Smooth muscle cell (in vitro differentiated cells): ENCODE results near the gene FOXD1. TPM values are rescaled to one million over a fixed set of nuclear protein-coding genes. Genes with fewer than 3 reads are reported as not detected.
"Not testable (repeated sequence)": the region's sequence is repeated elsewhere in the genome, so short reads cannot be mapped to it uniquely, and the experiment has no call there.

Source experiments
- DNase-seq: peaks from one replicate; lab custom pipeline; 2025; ENCODE audit not compliant: unreplicated experiment; lab: John Stamatoyannopoulos, UW
- H2AFZ ChIP-seq: fragments of 200-600 bp; sonication (generic); 2 replicates; pipeline ENCODE4 v1.6.0; 2016; ENCODE audit warnings: antibody characterized with exemption, low read depth, mild to moderate bottlenecking
- H3F3A ChIP-seq: fragments of 200-600 bp; sonication (generic); 2 replicates; pipeline ENCODE4 v1.6.0; 2017; ENCODE audit warnings: antibody characterized with exemption, low read depth
- H3K27ac ChIP-seq: fragments of 200-600 bp; sonication (generic); 2 replicates; pipeline ENCODE4 v1.5.1; 2016; ENCODE audit warnings: low read depth, mild to moderate bottlenecking
- H3K27me3 ChIP-seq: fragments of 200-600 bp; sonication (generic); 2 replicates; pipeline ENCODE4 v1.6.1; 2016; ENCODE audit warnings: low read depth, mild to moderate bottlenecking
- H3K36me3 ChIP-seq: fragments of 200-600 bp; sonication (generic); 2 replicates; pipeline ENCODE4 v1.5.1; 2016; ENCODE audit warnings: low read depth
- H3K4me1 ChIP-seq: fragments of 200-600 bp; sonication (generic); 2 replicates; pipeline ENCODE4 v1.5.1; 2016; ENCODE audit warnings: low read depth
- H3K4me2 ChIP-seq: fragments of 200-600 bp; sonication (generic); 2 replicates; pipeline ENCODE4 v1.6.0; 2016; ENCODE audit warnings: mild to moderate bottlenecking
- H3K4me3 ChIP-seq: fragments of 200-600 bp; sonication (generic); 2 replicates; pipeline ENCODE4 v1.5.1; 2016; ENCODE audit warnings: mild to moderate bottlenecking
- H3K79me2 ChIP-seq: fragments of 200-600 bp; sonication (generic); 2 replicates; pipeline ENCODE4 v1.6.0; 2016; ENCODE audit warnings: low read depth, mild to moderate bottlenecking
- H3K9ac ChIP-seq: fragments of 200-600 bp; sonication (generic); 2 replicates; pipeline ENCODE4 v1.6.0; 2016; ENCODE audit warnings: low read depth
- H3K9me3 ChIP-seq: fragments of 200-600 bp; sonication (generic); replicated peaks from 2 replicates; pipeline ENCODE4 v1.5.1; 2016; ENCODE audit warnings: low read depth
- H4K20me1 ChIP-seq: fragments of 200-600 bp; sonication (generic); 2 replicates; pipeline ENCODE4 v1.6.0; 2016; ENCODE audit warnings: low read depth
- WGBS: methylation state at CpG from one replicate; pipeline ENCODE4 v1.1.7; 2016; ENCODE audit warnings: low lambda C conversion rate; 5-methylcytosine and 5-hydroxymethylcytosine counted together
- polyA plus RNA-seq: library from polyadenylated mRNA; unstranded; fragments of >200 nt; fragmentation: Nextera tagmentation; extraction: Ambion mirVana; gene quantifications from 2 replicates; pipeline ENCODE4 v1.2.1, GENCODE V29; 2016
- total RNA-seq: library from RNA; depleted of rRNA; stranded (reverse); fragments of >200 nt; gene quantifications from 2 replicates; pipeline ENCODE4 v1.2.3, GENCODE V29; 2014
- TF ChIP-seq, protein P1 (sequence below): fragments of 200-600 bp; sonication (generic); IDR thresholded peaks from 2 replicates; pipeline ENCODE4 v1.5.1; 2017; ENCODE audit warnings: borderline replicate concordance, mild to moderate bottlenecking, antibody characterized with exemption; ENCODE audit not compliant: insufficient read depth, poor library complexity, severe bottlenecking

The FOXD1 gene
- total and polyA plus RNA-seq, 2 experiments from 2014 or later = 9.0 to 13.8 TPM

DNA sequence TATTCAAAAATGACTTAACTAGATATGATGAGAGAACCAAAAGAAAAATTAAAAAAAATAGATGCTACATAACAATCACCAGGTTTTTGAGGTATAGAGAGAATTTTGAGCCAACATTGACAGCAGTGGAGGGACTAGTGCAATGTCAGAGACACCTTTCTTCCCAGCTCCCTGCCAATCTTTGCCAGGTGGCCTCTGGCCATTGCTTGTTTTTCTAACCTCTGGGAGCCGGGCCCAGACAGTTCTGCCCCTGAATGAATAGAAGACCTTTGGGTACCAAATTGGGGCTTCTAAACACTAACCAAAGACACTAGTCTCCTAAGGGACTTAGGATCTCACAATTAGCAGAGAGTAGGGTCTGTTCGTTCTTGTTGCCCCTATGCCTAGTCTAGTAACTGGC, 33.4 kb downstream of the FOXD1 start:
- Histone ChIP-seq H2AFZ (no peak overlapping the region), H3K9ac (no peak overlapping the region), H4K20me1 (no peaks in the 10 kb centered on the region), H3K79me2 (no peaks in the 10 kb centered on the region), H3K4me2 (no peak overlapping the region), H3K9me3 (no peaks in the 10 kb centered on the region), H3K27me3 (peaks cover 11% of the 10 kb centered on the region), H3F3A (peaks cover 15% of the 10 kb centered on the region), H3K4me1 (peaks cover 6% of the 10 kb centered on the region), H3K36me3 (no peaks in the 10 kb centered on the region), H3K27ac (no peak overlapping the region), H3K4me3 (no peak overlapping the region)
- 95% methylated on average over 2 of the region's 2 CpGs for whole genome bisulfite sequencing
- DNase-seq = no peak
- TF ChIP-seq, protein P1, sequence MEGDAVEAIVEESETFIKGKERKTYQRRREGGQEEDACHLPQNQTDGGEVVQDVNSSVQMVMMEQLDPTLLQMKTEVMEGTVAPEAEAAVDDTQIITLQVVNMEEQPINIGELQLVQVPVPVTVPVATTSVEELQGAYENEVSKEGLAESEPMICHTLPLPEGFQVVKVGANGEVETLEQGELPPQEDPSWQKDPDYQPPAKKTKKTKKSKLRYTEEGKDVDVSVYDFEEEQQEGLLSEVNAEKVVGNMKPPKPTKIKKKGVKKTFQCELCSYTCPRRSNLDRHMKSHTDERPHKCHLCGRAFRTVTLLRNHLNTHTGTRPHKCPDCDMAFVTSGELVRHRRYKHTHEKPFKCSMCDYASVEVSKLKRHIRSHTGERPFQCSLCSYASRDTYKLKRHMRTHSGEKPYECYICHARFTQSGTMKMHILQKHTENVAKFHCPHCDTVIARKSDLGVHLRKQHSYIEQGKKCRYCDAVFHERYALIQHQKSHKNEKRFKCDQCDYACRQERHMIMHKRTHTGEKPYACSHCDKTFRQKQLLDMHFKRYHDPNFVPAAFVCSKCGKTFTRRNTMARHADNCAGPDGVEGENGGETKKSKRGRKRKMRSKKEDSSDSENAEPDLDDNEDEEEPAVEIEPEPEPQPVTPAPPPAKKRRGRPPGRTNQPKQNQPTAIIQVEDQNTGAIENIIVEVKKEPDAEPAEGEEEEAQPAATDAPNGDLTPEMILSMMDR = no peak

DNA sequence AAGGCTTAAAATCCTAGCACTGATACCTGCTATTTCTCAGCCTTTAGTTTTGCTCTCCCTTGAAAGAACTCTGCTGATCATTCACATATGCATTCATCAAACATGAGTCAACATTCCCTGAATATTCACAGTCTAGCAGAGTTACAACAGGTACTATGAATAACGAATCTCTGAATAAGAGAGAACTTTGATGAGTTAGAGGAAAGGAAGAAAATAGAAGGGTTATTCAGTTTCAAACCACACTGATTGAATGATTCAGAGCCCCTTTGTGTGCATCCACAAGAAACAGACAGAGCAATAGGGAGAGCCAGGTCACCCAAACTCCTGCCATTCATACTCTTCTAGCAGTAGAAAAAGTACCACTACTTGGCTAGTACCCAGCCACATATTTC, 36.0 kb downstream of the FOXD1 start:
- Histone ChIP-seq H3F3A (peaks cover under 1% of the 10 kb centered on the region), H3K27ac (peak overlapping the region; percentile 17), H3K4me1 (no peaks in the 10 kb centered on the region), H3K27me3 (no peaks in the 10 kb centered on the region), H3K9ac (no peak overlapping the region), H3K4me3 (no peak overlapping the region), H3K9me3 (no peaks in the 10 kb centered on the region), H4K20me1 (no peaks in the 10 kb centered on the region), H3K36me3 (no peaks in the 10 kb centered on the region), H3K4me2 (no peak overlapping the region), H2AFZ (no peak overlapping the region), H3K79me2 (no peaks in the 10 kb centered on the region)
- no peak for DNase-seq
- TF ChIP-seq, protein P1 = no peak
- 65% methylated on average over 1 of the region's 1 CpG for WGBS

DNA sequence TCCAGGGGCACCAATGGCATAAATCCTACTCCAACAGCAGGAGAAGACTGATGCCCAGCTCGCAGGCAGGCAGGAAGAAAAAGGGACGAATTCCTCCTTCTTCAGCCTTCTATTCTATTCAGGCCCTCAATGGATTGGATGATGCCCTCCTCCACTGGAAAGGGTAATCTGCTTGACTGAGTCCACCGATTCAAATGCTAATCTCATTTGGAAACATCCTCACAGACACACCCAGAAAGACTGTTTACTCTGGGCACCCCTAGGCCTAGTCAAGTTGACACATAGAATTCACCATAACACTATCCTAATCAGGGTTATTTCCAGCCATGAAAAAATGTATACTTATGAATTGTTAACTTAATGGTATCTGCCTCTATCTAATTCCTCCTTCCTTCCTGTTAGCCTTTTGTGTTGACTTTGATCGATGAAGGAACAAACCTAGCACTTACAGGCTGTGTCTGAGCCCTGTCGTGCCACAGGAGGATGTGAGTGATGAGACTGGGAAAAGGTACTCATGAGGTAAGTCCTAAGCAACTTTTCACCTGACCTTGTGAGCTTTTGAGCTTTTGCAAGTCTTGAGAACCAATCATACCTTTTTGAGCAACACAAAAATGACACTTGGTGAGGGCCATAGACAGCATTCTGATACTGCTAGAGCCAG, 36.5 kb downstream of the FOXD1 start:
- Histone ChIP-seq H3K4me3 (no peak overlapping the region), H3K9ac (no peak overlapping the region), H3K36me3 (no peaks in the 10 kb centered on the region), H3K4me1 (no peaks in the 10 kb centered on the region), H3K27me3 (no peaks in the 10 kb centered on the region), H3K27ac (no peak overlapping the region), H2AFZ (no peak overlapping the region), H3K9me3 (no peaks in the 10 kb centered on the region), H3K4me2 (no peak overlapping the region), H3F3A (no peaks in the 10 kb centered on the region), H3K79me2 (no peaks in the 10 kb centered on the region), H4K20me1 (no peaks in the 10 kb centered on the region)
- DNase-seq = no peak
- 60% methylated on average over 5 of the region's 5 CpGs for WGBS
- TF ChIP-seq, protein P1 = no peak

DNA sequence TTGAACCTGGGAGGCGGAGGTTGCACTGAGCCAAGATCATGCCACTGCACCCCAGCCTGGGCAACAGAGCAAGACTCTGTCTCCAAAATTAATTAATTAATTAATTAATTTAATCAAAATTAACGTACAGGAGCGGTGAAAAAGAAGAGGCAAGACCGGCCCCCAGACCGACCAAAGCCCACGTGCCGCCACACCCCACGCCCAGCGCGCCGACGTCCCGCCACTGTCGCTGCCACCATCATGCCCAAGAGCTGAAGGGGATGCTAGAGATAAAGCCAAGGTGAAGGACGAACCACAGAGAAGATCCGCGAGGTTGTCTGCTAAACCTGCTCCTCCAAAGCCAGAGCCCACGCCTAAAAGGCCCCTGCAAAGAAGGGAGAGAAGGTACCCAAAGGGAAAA, 38.6 kb downstream of the FOXD1 start:
- 96% methylated on average over 18 of the region's 18 CpGs for WGBS
- H3K4me2 ChIP-seq, H3K4me1 ChIP-seq, H4K20me1 ChIP-seq, H3K9ac ChIP-seq, H3K36me3 ChIP-seq, H3K4me3 ChIP-seq, H3K9me3 ChIP-seq, H3K27ac ChIP-seq, H3K27me3 ChIP-seq, H3F3A ChIP-seq, DNase-seq, H3K79me2 ChIP-seq, H2AFZ ChIP-seq: not testable (repeated sequence)
